OCI-LY1 (cell line): ENCODE data around the gene KHDC4.
A peak's percentile ranks its signal among the peaks of the same experiment; 100 is the strongest.

Source experiments
- H2AFZ ChIP-seq: fragments of 200-600 bp; sonication (generic), shearing (Covaris generic); 2 replicates; pipeline ENCODE4 v1.6.0; 2014; ENCODE audit warnings: antibody characterized with exemption, mild to moderate bottlenecking, low read length
- H3F3A ChIP-seq: fragments of 200-600 bp; sonication (generic), shearing (Covaris generic); 2 replicates; pipeline ENCODE4 v1.6.0; 2014; ENCODE audit warnings: mild to moderate bottlenecking, antibody characterized with exemption, low read length, moderate library complexity; ENCODE audit not compliant: insufficient read depth
- H3K27ac ChIP-seq: fragments of 200-600 bp; sonication (generic); 2 replicates; pipeline ENCODE4 v1.5.1; 2014; ENCODE audit warnings: low read length, mixed run types, mild to moderate bottlenecking, low read depth; ENCODE audit not compliant: poor library complexity, severe bottlenecking
- H3K27me3 ChIP-seq: fragments of 200-600 bp; sonication (generic); 2 replicates; pipeline ENCODE4 v1.6.0; 2014; ENCODE audit warnings: antibody characterized with exemption, mild to moderate bottlenecking, low read length, moderate library complexity; ENCODE audit not compliant: insufficient read depth
- H3K36me3 ChIP-seq: fragments of 200-600 bp; sonication (generic); 2 replicates; pipeline ENCODE4 v1.6.1; 2014; ENCODE audit warnings: mild to moderate bottlenecking, antibody characterized with exemption, low read length, moderate library complexity, mixed read lengths; ENCODE audit not compliant: insufficient read depth
- H3K4me1 ChIP-seq: fragments of 200-600 bp; sonication (generic); 2 replicates; pipeline ENCODE4 v1.5.1; 2014; ENCODE audit warnings: mild to moderate bottlenecking, low read length, moderate library complexity; ENCODE audit not compliant: insufficient read depth, severe bottlenecking
- H3K4me2 ChIP-seq: fragments of 200-600 bp; sonication (generic), shearing (Covaris generic); 2 replicates; pipeline ENCODE4 v1.6.1; 2014; ENCODE audit warnings: low read length
- H3K4me3 ChIP-seq: fragments of 200-600 bp; sonication (generic); 2 replicates; pipeline ENCODE4 v1.5.1; 2014; ENCODE audit warnings: low read length, low read depth, mild to moderate bottlenecking, mixed read lengths; ENCODE audit not compliant: poor library complexity, severe bottlenecking
- H3K79me2 ChIP-seq: fragments of 200-600 bp; shearing (Covaris generic); 2 replicates; pipeline ENCODE4 v1.6.1; 2016; ENCODE audit warnings: mixed run types, low read length, mixed read lengths; ENCODE audit not compliant: insufficient read depth
- H3K9ac ChIP-seq: fragments of 200-600 bp; sonication (generic), shearing (Covaris generic); 2 replicates; pipeline ENCODE4 v1.6.1; 2014; ENCODE audit warnings: mild to moderate bottlenecking, low read length, mixed read lengths
- H3K9me2 ChIP-seq: fragments of 200-600 bp; sonication (generic), shearing (Covaris generic); 2 replicates; pipeline ENCODE4 v1.6.1; 2014; ENCODE audit warnings: low read depth, mild to moderate bottlenecking, low read length, mixed read lengths
- H3K9me3 ChIP-seq: fragments of 200-600 bp; shearing (Covaris generic); 2 replicates; pipeline ENCODE4 v1.6.1; 2014; ENCODE audit warnings: low read length, mixed read lengths
- H4K20me1 ChIP-seq: fragments of 200-600 bp; sonication (generic), shearing (Covaris generic); 2 replicates; pipeline ENCODE4 v1.6.0; 2016; ENCODE audit warnings: mild to moderate bottlenecking, low read length; ENCODE audit not compliant: insufficient read depth
- EZH2 ChIP-seq: fragments of 200-600 bp; sonication (generic), shearing (Covaris generic); IDR thresholded peaks from 2 replicates; pipeline ENCODE4 v1.8.0; 2017; ENCODE audit warnings: borderline replicate concordance, mixed run types, mild to moderate bottlenecking, antibody characterized with exemption, low read length, moderate library complexity, mixed read lengths
- TF ChIP-seq, protein P1 (sequence below): fragments of 200-600 bp; sonication (generic), shearing (Covaris generic); IDR thresholded peaks from 2 replicates; pipeline ENCODE4 v1.5.1; 2017; ENCODE audit warnings: mild to moderate bottlenecking, antibody characterized with exemption, low read length, moderate library complexity, mixed read lengths

The KHDC4 gene

DNA sequence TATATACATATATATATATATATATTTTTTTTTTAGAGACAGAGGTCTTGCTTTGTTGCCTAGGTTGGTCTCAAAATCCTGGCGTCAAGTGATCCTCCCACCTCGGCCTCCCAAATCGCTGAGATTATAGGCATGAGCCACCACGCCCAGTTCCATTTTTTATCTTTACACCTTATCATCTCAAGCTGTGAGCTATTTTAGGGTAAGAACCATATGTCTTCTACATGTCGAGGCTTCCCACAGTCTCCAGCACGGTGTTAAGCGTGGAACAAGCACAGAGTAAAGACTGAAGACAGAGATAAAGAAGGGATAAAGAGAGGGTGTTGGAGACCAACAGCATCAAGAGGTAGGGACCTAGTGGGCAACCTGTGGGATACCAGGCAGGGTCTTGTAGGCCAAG lies 30.0 kb upstream of the KHDC4 start:
- TF ChIP-seq EZH2, result no peak
- TF ChIP-seq, protein P1, sequence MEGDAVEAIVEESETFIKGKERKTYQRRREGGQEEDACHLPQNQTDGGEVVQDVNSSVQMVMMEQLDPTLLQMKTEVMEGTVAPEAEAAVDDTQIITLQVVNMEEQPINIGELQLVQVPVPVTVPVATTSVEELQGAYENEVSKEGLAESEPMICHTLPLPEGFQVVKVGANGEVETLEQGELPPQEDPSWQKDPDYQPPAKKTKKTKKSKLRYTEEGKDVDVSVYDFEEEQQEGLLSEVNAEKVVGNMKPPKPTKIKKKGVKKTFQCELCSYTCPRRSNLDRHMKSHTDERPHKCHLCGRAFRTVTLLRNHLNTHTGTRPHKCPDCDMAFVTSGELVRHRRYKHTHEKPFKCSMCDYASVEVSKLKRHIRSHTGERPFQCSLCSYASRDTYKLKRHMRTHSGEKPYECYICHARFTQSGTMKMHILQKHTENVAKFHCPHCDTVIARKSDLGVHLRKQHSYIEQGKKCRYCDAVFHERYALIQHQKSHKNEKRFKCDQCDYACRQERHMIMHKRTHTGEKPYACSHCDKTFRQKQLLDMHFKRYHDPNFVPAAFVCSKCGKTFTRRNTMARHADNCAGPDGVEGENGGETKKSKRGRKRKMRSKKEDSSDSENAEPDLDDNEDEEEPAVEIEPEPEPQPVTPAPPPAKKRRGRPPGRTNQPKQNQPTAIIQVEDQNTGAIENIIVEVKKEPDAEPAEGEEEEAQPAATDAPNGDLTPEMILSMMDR, result no peak
- Histone ChIP-seq H3K36me3 (peaks cover 95% of the 10 kb centered on the region), H3K9me3 (no peaks in the 10 kb centered on the region), H3K27ac (no peak overlapping the region), H3K4me1 (peaks cover 39% of the 10 kb centered on the region), H4K20me1 (no peaks in the 10 kb centered on the region), H3K9ac (no peak overlapping the region), H3K9me2 (no peaks in the 10 kb centered on the region), H3F3A (no peaks in the 10 kb centered on the region), H3K4me3 (no peak overlapping the region), H2AFZ (no peak overlapping the region), H3K27me3 (no peaks in the 10 kb centered on the region), H3K79me2 (peaks cover 6% of the 10 kb centered on the region; the same call in 1 of the 2 replicates), H3K4me2 (no peak overlapping the region)

DNA sequence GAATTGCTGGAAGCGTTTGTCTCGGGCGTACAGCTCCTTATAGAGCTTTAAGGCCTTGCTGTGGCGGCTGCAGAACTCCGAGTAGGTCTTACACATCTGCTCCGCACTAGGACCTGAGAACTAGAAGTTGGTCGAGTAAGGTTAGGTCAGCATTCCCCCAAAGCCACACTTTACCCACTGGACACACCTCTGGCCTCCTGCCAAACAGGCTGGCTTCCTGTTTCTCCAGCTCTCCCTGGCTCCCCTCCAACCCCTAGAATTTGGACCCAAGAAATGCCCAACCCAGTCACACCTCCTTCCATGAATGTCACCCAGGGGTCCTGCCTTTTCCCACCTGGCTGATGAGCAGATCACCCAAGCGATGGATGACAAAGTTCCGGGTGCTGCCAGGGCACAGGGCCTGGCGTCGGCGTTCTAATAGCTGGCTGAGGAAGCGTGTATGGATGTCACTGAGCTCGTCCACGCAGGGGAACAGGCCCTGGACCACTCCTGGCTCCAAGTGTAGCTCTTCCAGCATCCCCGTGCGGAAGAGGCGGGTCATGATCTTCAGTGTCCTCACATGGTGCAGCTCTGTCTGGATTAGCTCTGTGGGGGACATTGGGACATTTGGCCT lies 28.5 kb upstream of the KHDC4 start:
- H3K4me2 ChIP-seq, result no peak overlapping the region
- H3K27ac ChIP-seq, result no peak overlapping the region
- H2AFZ ChIP-seq, result no peak overlapping the region
- no peaks in the 10 kb centered on the region for H3K9me2 ChIP-seq
- no peak overlapping the region for H3K4me3 ChIP-seq
- H3K9ac ChIP-seq, result no peak overlapping the region
- no peaks in the 10 kb centered on the region for H4K20me1 ChIP-seq
- no peak for TF ChIP-seq EZH2
- TF ChIP-seq, protein P1, result no peak
- no peaks in the 10 kb centered on the region for H3K27me3 ChIP-seq
- no peaks in the 10 kb centered on the region for H3K79me2 ChIP-seq
- H3K36me3 ChIP-seq, result peaks cover 93% of the 10 kb centered on the region
- no peaks in the 10 kb centered on the region for H3K9me3 ChIP-seq
- H3K4me1 ChIP-seq, result peaks cover 45% of the 10 kb centered on the region
- no peaks in the 10 kb centered on the region for H3F3A ChIP-seq

DNA sequence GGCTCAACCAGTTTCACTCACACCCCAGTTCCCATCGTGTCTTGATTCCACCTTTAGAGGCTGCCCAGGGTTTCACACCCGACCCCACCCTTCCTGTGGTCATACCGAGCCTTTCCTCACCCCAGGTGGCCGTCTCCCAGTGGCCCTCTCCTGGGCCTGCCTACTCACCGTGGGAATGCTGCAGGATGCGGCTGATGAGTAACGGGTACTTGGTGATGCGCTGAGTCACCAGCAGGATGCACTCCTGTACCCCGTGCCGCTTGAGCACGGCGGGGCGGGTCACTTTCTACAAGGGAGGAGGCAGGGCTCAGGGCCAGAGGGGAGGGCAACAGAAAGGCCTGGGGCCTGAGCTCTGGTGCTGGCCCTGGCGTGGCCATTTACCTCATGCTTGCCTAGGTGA lies 27.7 kb upstream of the KHDC4 start:
- no peaks in the 10 kb centered on the region for H3K9me2 ChIP-seq
- no peaks in the 10 kb centered on the region for H3K79me2 ChIP-seq
- H3K4me3 ChIP-seq, result no peak overlapping the region
- no peaks in the 10 kb centered on the region for H3K27me3 ChIP-seq
- H4K20me1 ChIP-seq, result no peaks in the 10 kb centered on the region
- peak overlapping the region; percentile 53 for H3K27ac ChIP-seq
- TF ChIP-seq EZH2, result no peak
- TF ChIP-seq, protein P1, result peak; percentile 58; the same call in 1 of the 2 replicates
- H3K4me1 ChIP-seq, result peaks cover 45% of the 10 kb centered on the region
- H2AFZ ChIP-seq, result no peak overlapping the region
- no peak overlapping the region for H3K4me2 ChIP-seq
- H3K9me3 ChIP-seq, result no peaks in the 10 kb centered on the region
- no peaks in the 10 kb centered on the region for H3F3A ChIP-seq
- no peak overlapping the region for H3K9ac ChIP-seq
- H3K36me3 ChIP-seq, result peaks cover 93% of the 10 kb centered on the region
